Bronchial epithelial cell (primary cell): ENCODE results near the gene VAMP7. TPM values are rescaled to one million over a fixed set of nuclear protein-coding genes. Genes with fewer than 3 reads are reported as not detected.

Experiments
- DNase-seq: peaks from one replicate; pipeline ENCODE4 v3.0.0-alpha.2; 2010; ENCODE audit warnings: low read depth
- FAIRE-seq: peaks from 2 replicates; lab custom pipeline; 2011; peaks lifted over from hg19 to GRCh38; lab: Jason Lieb, UNC
- H3K27me3 ChIP-seq: 2 replicates; pipeline ENCODE4 v1.5.1; 2011; ENCODE audit warnings: low read length; ENCODE audit not compliant: control insufficient read depth, insufficient read depth
- H3K36me3 ChIP-seq: 2 replicates; pipeline ENCODE4 v1.5.1; 2011; ENCODE audit warnings: low read length; ENCODE audit not compliant: control insufficient read depth, insufficient read depth
- H3K4me3 ChIP-seq: 2 replicates; pipeline ENCODE4 v1.5.1; 2011; ENCODE audit warnings: mild to moderate bottlenecking, low read depth, low read length, control low read depth
- CTCF ChIP-seq: IDR thresholded peaks from 2 replicates; pipeline ENCODE4 v1.5.1; 2011; ENCODE audit warnings: mild to moderate bottlenecking, moderate library complexity, low read length, control low read depth, inconsistent platforms; ENCODE audit not compliant: insufficient read depth, severe bottlenecking
- total RNA-seq: library from RNA; depleted of rRNA; stranded (reverse); fragments of >200 nt; gene quantifications from 2 replicates; pipeline ENCODE4 v1.2.1, GENCODE V29; 2014

VAMP7 gene
- total RNA-seq, 1 donor from 2014 or later, result 23.2 TPM

- FAIRE-seq (no peak), DNase-seq (no peak)
- Histone ChIP-seq H3K27me3 (no peaks in the 10 kb centered on the region), H3K4me3 (no peak overlapping the region), H3K36me3 (no peaks in the 10 kb centered on the region)
- TF ChIP-seq CTCF, result no peak
Observed at GRCh38 chrX:155877288-155877687, 3.9 kb upstream of the VAMP7 start.

- peak; percentile 16 for DNase-seq
- Histone ChIP-seq H3K27me3 (no peaks in the 10 kb centered on the region), H3K36me3 (no peaks in the 10 kb centered on the region), H3K4me3 (peak overlapping the region; percentile 55)
- TF ChIP-seq CTCF, result no peak
- FAIRE-seq, result no peak
Observed at GRCh38 chrX:155880586-155881157, 473 bp upstream of the VAMP7 start.

GRCh38 chrX:155886409-155886808, 5.3 kb downstream of the VAMP7 start:
- Histone ChIP-seq H3K4me3 (no peak overlapping the region), H3K36me3 (no peaks in the 10 kb centered on the region), H3K27me3 (no peaks in the 10 kb centered on the region)
- DNase-seq, result no peak
- no peak for FAIRE-seq
- TF ChIP-seq CTCF, result no peak

- DNase-seq (peak; percentile 75), FAIRE-seq (no peak)
- no peak for TF ChIP-seq CTCF
- Histone ChIP-seq H3K27me3 (no peaks in the 10 kb centered on the region), H3K36me3 (no peaks in the 10 kb centered on the region), H3K4me3 (no peak overlapping the region)
Observed at GRCh38 chrX:155888139-155888538, 7.0 kb downstream of the VAMP7 start.

- TF ChIP-seq CTCF, result no peak
- DNase-seq, result no peak
- Histone ChIP-seq H3K4me3 (no peak overlapping the region), H3K27me3 (no peaks in the 10 kb centered on the region), H3K36me3 (no peaks in the 10 kb centered on the region)
- FAIRE-seq, result no peak
Observed at GRCh38 chrX:155889328-155889727, 8.2 kb downstream of the VAMP7 start.
